Gastroesophageal sphincter (tissue), 3 donors: ENCODE measurements around the gene KIF16B.

Source experiments
- CTCF ChIP-seq, 4 experiments: fragments of 200-600 bp in 2 of 4; fragments of 450-650 bp in 2 of 4; sonication (generic) in 1 of 4; IDR thresholded peaks; one replicate each; pipeline ENCODE4 v1.5.1; 2017 to 2019; ENCODE audit warnings: antibody characterized with exemption in 4 of 4, mild to moderate bottlenecking in 2 of 4, moderate library complexity in 2 of 4
- EP300 ChIP-seq: sonication (generic); formaldehyde crosslinking; IDR thresholded peaks from one replicate; pipeline ENCODE4 v1.6.1; 2017; ENCODE audit warnings: antibody characterized with exemption, mild to moderate bottlenecking
- POLR2A ChIP-seq, 2 donors: fragments of 450-650 bp; IDR thresholded peaks; one replicate each; pipeline ENCODE4 v1.6.1; 2017; ENCODE audit warnings: antibody characterized with exemption in 2 of 2, mild to moderate bottlenecking in 2 of 2, moderate library complexity in 1 of 2
- POLR2AphosphoS5 ChIP-seq: sonication (generic); formaldehyde crosslinking; IDR thresholded peaks from one replicate; pipeline ENCODE4 v1.6.1; 2017; ENCODE audit warnings: antibody characterized with exemption

GRCh38 chr20:16263582-16263981, 309.7 kb downstream of the KIF16B start:
- no peak for TF ChIP-seq CTCF (IDR thresholded peaks at IDR 0.05)
- TF ChIP-seq POLR2AphosphoS5, result no peak
- no peak for TF ChIP-seq EP300
- no peak for TF ChIP-seq POLR2A (IDR thresholded peaks at IDR 0.05)
